Ramos (cell line): Measurements from ENCODE around the gene TSEN34.

Experiments
- in situ Hi-C: fragments of 300-500 bp; cut with MboI; formaldehyde crosslinking; loops from one replicate; pipeline ENCODE4 v1.14.3; 2022; ENCODE audit warnings: low sequenced_read_pairs; ENCODE audit not compliant: unreplicated experiment

The TSEN34 gene

GRCh38 chr19:54191011-54191810 is at the start of gene TSEN34:
TSEN34 (plus strand) TSS chr19:54191308; CDS start chr19:54191365, 57 bp downstream.
- in situ Hi-C loops: loop anchor here (25.0 kb wide), 1 partner anchor 1471 kb away; the partner anchor contains the start of gene U2AF2

GRCh38 chr19:54141356-54141755 is 49.8 kb upstream of the TSEN34 start:
- in situ Hi-C loops: no loop called here

GRCh38 chr19:54142166-54142780 is 48.8 kb upstream of the TSEN34 start:
- in situ Hi-C loops: no loop called here

GRCh38 chr19:54145541-54146158 is 45.5 kb upstream of the TSEN34 start:
- in situ Hi-C loops: no loop called here

GRCh38 chr19:54147676-54148075 is 43.4 kb upstream of the TSEN34 start:
- in situ Hi-C loops: no loop called here

GRCh38 chr19:54148158-54148557 is 43.0 kb upstream of the TSEN34 start:
- in situ Hi-C loops: no loop called here

GRCh38 chr19:54149021-54149812 is 41.9 kb upstream of the TSEN34 start:
- in situ Hi-C loops: no loop called here

GRCh38 chr19:54151362-54152035 is 39.6 kb upstream of the TSEN34 start:
- in situ Hi-C loops: no loop called here

- in situ Hi-C loops: no loop called here
Observed at GRCh38 chr19:54152267-54152666, 38.8 kb upstream of the TSEN34 start.

- in situ Hi-C loops: no loop called here
Observed at GRCh38 chr19:54152878-54153524, 38.1 kb upstream of the TSEN34 start.

- in situ Hi-C loops: no loop called here
Observed at GRCh38 chr19:54153731-54154326, 37.3 kb upstream of the TSEN34 start.

- in situ Hi-C loops: no loop called here
Observed at GRCh38 chr19:54154603-54155345, 36.3 kb upstream of the TSEN34 start.

GRCh38 chr19:54155694-54156093 is 35.4 kb upstream of the TSEN34 start:
- in situ Hi-C loops: no loop called here

GRCh38 chr19:54156490-54156889 is 34.6 kb upstream of the TSEN34 start:
- in situ Hi-C loops: no loop called here

- in situ Hi-C loops: no loop called here
Observed at GRCh38 chr19:54156953-54157352, 34.2 kb upstream of the TSEN34 start.

- in situ Hi-C loops: no loop called here
Observed at GRCh38 chr19:54158812-54159351, 32.2 kb upstream of the TSEN34 start.

GRCh38 chr19:54159352-54160181 is 31.5 kb upstream of the TSEN34 start, which contains the start of gene LENG1:
LENG1 (minus strand) TSS chr19:54159721; CDS start chr19:54159695, 26 bp downstream.
- in situ Hi-C loops: loop anchor here (5.0 kb wide), 1 partner anchor 73 kb away; no protein-coding TSS in a partner anchor
